Activated T-cell treated with anti-CD3 and anti-CD28 coated beads, Interleukin-2, amount 50 U/mL, for 24 hours (primary cell): Measurements from ENCODE around the gene FRK.
"Not testable (repeated sequence)": the region's sequence is repeated elsewhere in the genome, so short reads cannot be mapped to it uniquely, and the experiment has no call there.

Source experiments
- DNase-seq: peaks from one replicate; pipeline ENCODE4 v3.0.0-alpha.2; 2020
- H3K27ac Mint-ChIP-seq: 2 replicates; pipeline ENCODE4 v1.8.0; 2020; ENCODE audit warnings: mild to moderate bottlenecking, mixed read lengths
- H3K27me3 Mint-ChIP-seq: 2 replicates; pipeline ENCODE4 v1.8.0; 2020; ENCODE audit warnings: mixed read lengths
- H3K36me3 Mint-ChIP-seq: 2 replicates; pipeline ENCODE4 v1.8.0; 2020; ENCODE audit warnings: low read depth, mixed read lengths
- H3K4me1 Mint-ChIP-seq: 2 replicates; pipeline ENCODE4 v1.8.0; 2020; ENCODE audit warnings: low read depth, mixed read lengths
- H3K4me3 Mint-ChIP-seq: 2 replicates; pipeline ENCODE4 v1.8.0; 2020; ENCODE audit warnings: mild to moderate bottlenecking, moderate library complexity, mixed read lengths
- H3K9me3 Mint-ChIP-seq: 2 replicates; pipeline ENCODE4 v1.8.0; 2020; ENCODE audit warnings: mixed read lengths

Gene FRK

GRCh38 chr6:115937502-115937901, 123.2 kb downstream of the FRK start:
- not testable (repeated sequence) for H3K4me3 Mint-ChIP-seq, H3K36me3 Mint-ChIP-seq, H3K27me3 Mint-ChIP-seq, H3K9me3 Mint-ChIP-seq, DNase-seq, H3K4me1 Mint-ChIP-seq, H3K27ac Mint-ChIP-seq

- Mint-ChIP-seq H3K4me3 (no peak overlapping the region), H3K36me3 (no peaks in the 10 kb centered on the region), H3K27me3 (no peaks in the 10 kb centered on the region), H3K4me1 (no peaks in the 10 kb centered on the region), H3K27ac (no peak overlapping the region), H3K9me3 (peaks cover 6% of the 10 kb centered on the region)
- no peak for DNase-seq
Observed at GRCh38 chr6:115935361-115935760, 125.3 kb downstream of the FRK start.

GRCh38 chr6:115934829-115935228, 125.9 kb downstream of the FRK start:
- Mint-ChIP-seq H3K4me3 (no peak overlapping the region), H3K27ac (no peak overlapping the region), H3K4me1 (no peaks in the 10 kb centered on the region), H3K27me3 (peaks cover 2% of the 10 kb centered on the region), H3K36me3 (no peaks in the 10 kb centered on the region), H3K9me3 (peaks cover 5% of the 10 kb centered on the region)
- no peak for DNase-seq

- no peaks in the 10 kb centered on the region for H3K4me1 Mint-ChIP-seq
- DNase-seq = no peak
- no peak overlapping the region for H3K27ac Mint-ChIP-seq
Observed at GRCh38 chr6:115934145-115934544, 126.5 kb downstream of the FRK start.

GRCh38 chr6:115932481-115932880, 128.2 kb downstream of the FRK start:
- Mint-ChIP-seq H3K36me3 (no peaks in the 10 kb centered on the region), H3K9me3 (no peaks in the 10 kb centered on the region), H3K27me3 (peaks cover 6% of the 10 kb centered on the region), H3K4me1 (no peaks in the 10 kb centered on the region), H3K4me3 (no peak overlapping the region), H3K27ac (no peak overlapping the region)
- DNase-seq = no peak

More at GRCh38 chr6:115934145-115934544, 126.5 kb downstream of the FRK start:
- Mint-ChIP-seq H3K9me3 (no peaks in the 10 kb centered on the region), H3K27me3 (peaks cover 6% of the 10 kb centered on the region), H3K4me3 (no peak overlapping the region), H3K36me3 (no peaks in the 10 kb centered on the region)

- not testable (repeated sequence) for H3K27ac Mint-ChIP-seq, H3K4me1 Mint-ChIP-seq, DNase-seq, H3K9me3 Mint-ChIP-seq, H3K4me3 Mint-ChIP-seq, H3K27me3 Mint-ChIP-seq, H3K36me3 Mint-ChIP-seq
Observed at GRCh38 chr6:115928000-115928399, 132.7 kb downstream of the FRK start.

GRCh38 chr6:115922971-115923370, 137.7 kb downstream of the FRK start:
- H3K4me1 Mint-ChIP-seq = no peaks in the 10 kb centered on the region
- H3K27me3 Mint-ChIP-seq = no peaks in the 10 kb centered on the region
- no peaks in the 10 kb centered on the region for H3K36me3 Mint-ChIP-seq
- no peak overlapping the region for H3K4me3 Mint-ChIP-seq
- DNase-seq = no peak
- H3K9me3 Mint-ChIP-seq = no peaks in the 10 kb centered on the region
- H3K27ac Mint-ChIP-seq = no peak overlapping the region

- Mint-ChIP-seq H3K4me1 (no peaks in the 10 kb centered on the region), H3K27me3 (peaks cover 5% of the 10 kb centered on the region), H3K9me3 (no peaks in the 10 kb centered on the region), H3K36me3 (no peaks in the 10 kb centered on the region), H3K27ac (no peak overlapping the region), H3K4me3 (no peak overlapping the region)
- no peak for DNase-seq
Observed at GRCh38 chr6:115914098-115914497, 146.6 kb downstream of the FRK start.

- Mint-ChIP-seq H3K27me3 (peaks cover 3% of the 10 kb centered on the region), H3K4me1 (no peaks in the 10 kb centered on the region), H3K36me3 (no peaks in the 10 kb centered on the region), H3K9me3 (no peaks in the 10 kb centered on the region), H3K4me3 (no peak overlapping the region), H3K27ac (no peak overlapping the region)
- no peak for DNase-seq
Observed at GRCh38 chr6:115909923-115910546, 150.7 kb downstream of the FRK start.

GRCh38 chr6:115908906-115909559, 151.7 kb downstream of the FRK start:
- no peak for DNase-seq
- Mint-ChIP-seq H3K9me3 (no peaks in the 10 kb centered on the region), H3K27me3 (peaks cover 8% of the 10 kb centered on the region), H3K27ac (no peak overlapping the region), H3K36me3 (no peaks in the 10 kb centered on the region), H3K4me3 (no peak overlapping the region), H3K4me1 (no peaks in the 10 kb centered on the region)

GRCh38 chr6:115905471-115905870, 155.2 kb downstream of the FRK start:
- Mint-ChIP-seq H3K27me3 (peaks cover 14% of the 10 kb centered on the region), H3K4me3 (no peak overlapping the region), H3K27ac (no peak overlapping the region), H3K4me1 (no peaks in the 10 kb centered on the region), H3K9me3 (no peaks in the 10 kb centered on the region), H3K36me3 (no peaks in the 10 kb centered on the region)
- DNase-seq = no peak

- Mint-ChIP-seq H3K27ac (no peak overlapping the region), H3K4me1 (no peaks in the 10 kb centered on the region), H3K27me3 (peaks cover 14% of the 10 kb centered on the region), H3K4me3 (no peak overlapping the region), H3K36me3 (no peaks in the 10 kb centered on the region), H3K9me3 (no peaks in the 10 kb centered on the region)
- DNase-seq = no peak
Observed at GRCh38 chr6:115902436-115902835, 158.3 kb downstream of the FRK start.

- Mint-ChIP-seq H3K36me3 (no peaks in the 10 kb centered on the region), H3K9me3 (no peaks in the 10 kb centered on the region), H3K4me3 (no peak overlapping the region), H3K4me1 (no peaks in the 10 kb centered on the region), H3K27me3 (peaks cover 13% of the 10 kb centered on the region), H3K27ac (no peak overlapping the region)
- no peak for DNase-seq
Observed at GRCh38 chr6:115901896-115902295, 158.8 kb downstream of the FRK start.

GRCh38 chr6:115899730-115900282, 160.9 kb downstream of the FRK start:
- DNase-seq = no peak
- peaks cover 11% of the 10 kb centered on the region for H3K27me3 Mint-ChIP-seq
- H3K36me3 Mint-ChIP-seq = no peaks in the 10 kb centered on the region
- H3K4me3 Mint-ChIP-seq = no peak overlapping the region
- H3K27ac Mint-ChIP-seq = no peak overlapping the region
- no peaks in the 10 kb centered on the region for H3K9me3 Mint-ChIP-seq
- H3K4me1 Mint-ChIP-seq = no peaks in the 10 kb centered on the region

- Mint-ChIP-seq H3K36me3 (no peaks in the 10 kb centered on the region), H3K9me3 (no peaks in the 10 kb centered on the region), H3K4me3 (no peak overlapping the region), H3K27me3 (peaks cover 4% of the 10 kb centered on the region), H3K27ac (no peak overlapping the region), H3K4me1 (no peaks in the 10 kb centered on the region)
- no peak for DNase-seq
Observed at GRCh38 chr6:115898246-115898645, 162.4 kb downstream of the FRK start.
